Cardiac muscle cell (in vitro differentiated cells and primary cell): ENCODE measurements around the gene TTYH2. TPM values are rescaled to one million over a fixed set of nuclear protein-coding genes. Genes with fewer than 3 reads are reported as not detected.
A peak's percentile ranks its signal among the peaks of the same experiment; 100 is the strongest.

Experiments
- DNase-seq, 2 donors: peaks; one replicate each; pipeline versions ENCODE4 v3.0.0 to v3.0.0-alpha.2; 2010 to 2017; ENCODE audit warnings: low read depth in 1 of 2, low spot score in 1 of 2
- H3K27ac ChIP-seq: fragments of 200-600 bp; sonication (generic); 2 replicates; pipeline ENCODE4 v1.5.1; 2016
- H3K27me3 ChIP-seq: fragments of 200-600 bp; sonication (generic); 2 replicates; pipeline ENCODE4 v1.6.0; 2016; ENCODE audit warnings: control low read depth
- H3K36me3 ChIP-seq: fragments of 200-600 bp; sonication (generic); 2 replicates; pipeline ENCODE4 v1.5.1; 2016; ENCODE audit warnings: control low read depth
- H3K4me1 ChIP-seq: fragments of 200-600 bp; sonication (generic); 2 replicates; pipeline ENCODE4 v1.8.1; 2017; ENCODE audit warnings: low read depth, mild to moderate bottlenecking, mixed run types
- H3K4me3 ChIP-seq: fragments of 200-600 bp; sonication (generic); 2 replicates; pipeline ENCODE4 v1.5.1; 2016; ENCODE audit warnings: mild to moderate bottlenecking
- H3K9me3 ChIP-seq: fragments of 200-600 bp; sonication (generic); 2 replicates; pipeline ENCODE4 v1.5.1; 2017; ENCODE audit warnings: low read depth, mild to moderate bottlenecking, control low read depth
- CTCF ChIP-seq: IDR thresholded peaks from 2 replicates; pipeline ENCODE4 v1.5.1; 2012; ENCODE audit warnings: low read depth, mild to moderate bottlenecking, low read length
- polyA plus RNA-seq: library from polyadenylated mRNA; unstranded; fragments of >200 nt; fragmentation: Nextera tagmentation; extraction: Ambion mirVana; gene quantifications from 2 replicates; pipeline ENCODE4 v1.2.1, GENCODE V29; 2016
- total RNA-seq: library from RNA; depleted of rRNA; stranded (reverse); fragments of >200 nt; gene quantifications from 2 replicates; pipeline ENCODE4 v1.2.3, GENCODE V29; 2016

TTYH2 gene
- total and polyA plus RNA-seq, 2 experiments from 2014 or later: 7.8 to 7.9 TPM

GRCh38 chr17:74213861-74214391 is 555 bp downstream of the TTYH2 start:
- peaks cover 8% of the 10 kb centered on the region for H3K36me3 ChIP-seq
- H3K9me3 ChIP-seq: no peaks in the 10 kb centered on the region
- no peak for DNase-seq
- H3K27ac ChIP-seq: no peak overlapping the region
- H3K27me3 ChIP-seq: no peaks in the 10 kb centered on the region
- H3K4me3 ChIP-seq: peak overlapping the region; percentile 41
- no peak for TF ChIP-seq CTCF
- H3K4me1 ChIP-seq: peaks cover 17% of the 10 kb centered on the region

GRCh38 chr17:74214484-74215341 is 1.3 kb downstream of the TTYH2 start:
- Histone ChIP-seq H3K27me3 (no peaks in the 10 kb centered on the region), H3K4me1 (peaks cover 17% of the 10 kb centered on the region), H3K9me3 (no peaks in the 10 kb centered on the region), H3K27ac (no peak overlapping the region), H3K36me3 (peaks cover under 1% of the 10 kb centered on the region), H3K4me3 (no peak overlapping the region)
- no peak for TF ChIP-seq CTCF
- no peak for DNase-seq

GRCh38 chr17:74215342-74215727 is 2.0 kb downstream of the TTYH2 start:
- Histone ChIP-seq H3K4me1 (peaks cover 17% of the 10 kb centered on the region), H3K27me3 (no peaks in the 10 kb centered on the region), H3K36me3 (no peaks in the 10 kb centered on the region), H3K27ac (no peak overlapping the region), H3K4me3 (no peak overlapping the region), H3K9me3 (no peaks in the 10 kb centered on the region)
- no peak for TF ChIP-seq CTCF
- no peak for DNase-seq

- H3K4me3 ChIP-seq: no peak overlapping the region
- no peaks in the 10 kb centered on the region for H3K9me3 ChIP-seq
- TF ChIP-seq CTCF: no peak
- no peaks in the 10 kb centered on the region for H3K27me3 ChIP-seq
- no peaks in the 10 kb centered on the region for H3K36me3 ChIP-seq
- DNase-seq: no peak
- no peak overlapping the region for H3K27ac ChIP-seq
- H3K4me1 ChIP-seq: peaks cover 8% of the 10 kb centered on the region
These were observed 3.1 kb downstream of the TTYH2 start for GRCh38 chr17:74216505-74216904.

GRCh38 chr17:74217037-74217730 is 3.8 kb downstream of the TTYH2 start:
- Histone ChIP-seq H3K4me1 (peaks cover under 1% of the 10 kb centered on the region), H3K27ac (no peak overlapping the region), H3K27me3 (no peaks in the 10 kb centered on the region), H3K4me3 (no peak overlapping the region), H3K9me3 (no peaks in the 10 kb centered on the region), H3K36me3 (no peaks in the 10 kb centered on the region)
- TF ChIP-seq CTCF: no peak
- DNase-seq: no peak
